Activated CD4-positive, alpha-beta memory T cell treated with anti-CD3 and anti-CD28 coated beads, Interleukin-2, amount 10 ng/mL, durations not matched to agents 7 days and 5 days (primary cell): ENCODE results near the gene CYP2C9. TPM values are rescaled to one million over a fixed set of nuclear protein-coding genes. Genes with fewer than 3 reads are reported as not detected.

ENCODE experiments used
- CTCF ChIA-PET: fragments of 350-600 bp; sonication (Branson Sonifier 250); formaldehyde crosslinking; loops from one replicate; lab custom pipeline; 2021; ENCODE audit warnings: antibody characterized with exemption, inconsistent platforms; lab: Charles Lee
- POLR2A ChIA-PET: fragments of 350-600 bp; sonication (Branson Sonifier 250); formaldehyde crosslinking; loops from one replicate; lab custom pipeline; 2021; ENCODE audit warnings: antibody characterized with exemption; lab: Charles Lee
- DNase-seq: peaks from one replicate; pipeline ENCODE4 v3.0.0-alpha.2; 2020
- H3K27ac Mint-ChIP-seq: one replicate; pipeline ENCODE4 v1.8.0; 2021; ENCODE audit warnings: mild to moderate bottlenecking, mixed read lengths
- H3K27me3 Mint-ChIP-seq: one replicate; pipeline ENCODE4 v1.8.0; 2021; ENCODE audit warnings: mixed read lengths
- H3K36me3 Mint-ChIP-seq: one replicate; pipeline ENCODE4 v1.8.0; 2021; ENCODE audit warnings: low read depth, mixed read lengths
- H3K4me1 Mint-ChIP-seq: one replicate; pipeline ENCODE4 v1.8.0; 2021; ENCODE audit warnings: mixed read lengths
- H3K4me3 Mint-ChIP-seq: one replicate; pipeline ENCODE4 v1.8.0; 2021; ENCODE audit warnings: mild to moderate bottlenecking, mixed read lengths
- H3K9me3 Mint-ChIP-seq: one replicate; pipeline ENCODE4 v1.8.0; 2021; ENCODE audit warnings: mixed read lengths
- total RNA-seq, 2 experiments: library from RNA; stranded (reverse); gene quantifications; one replicate each; pipeline ENCODE4 v1.2.3, GENCODE V29; 2021

The CYP2C9 gene
- total RNA-seq, 2 experiments from 2014 or later: not detected

- DNase-seq: no peak
- Mint-ChIP-seq H3K27me3 (no peaks in the 10 kb centered on the region), H3K4me3 (no peak overlapping the region), H3K9me3 (peaks cover 18% of the 10 kb centered on the region), H3K4me1 (no peaks in the 10 kb centered on the region), H3K36me3 (no peaks in the 10 kb centered on the region), H3K27ac (no peak overlapping the region)
- POLR2A ChIA-PET: no interaction called here
- CTCF ChIA-PET: no interaction called here
Measured at GRCh38 chr10:94989192-94989591, 50.7 kb downstream of the CYP2C9 start.

GRCh38 chr10:94991243-94991888 is 52.9 kb downstream of the CYP2C9 start:
- H3K9me3 Mint-ChIP-seq: peaks cover 18% of the 10 kb centered on the region
- no peak overlapping the region for H3K27ac Mint-ChIP-seq
- H3K4me1 Mint-ChIP-seq: no peaks in the 10 kb centered on the region
- no peaks in the 10 kb centered on the region for H3K36me3 Mint-ChIP-seq
- no peak overlapping the region for H3K4me3 Mint-ChIP-seq
- ChIA-PET CTCF (no interaction called here), POLR2A (no interaction called here)
- H3K27me3 Mint-ChIP-seq: no peaks in the 10 kb centered on the region
- no peak for DNase-seq

- CTCF ChIA-PET: no interaction called here
- no peak for DNase-seq
- H3K36me3 Mint-ChIP-seq: no peaks in the 10 kb centered on the region
- H3K4me1 Mint-ChIP-seq: no peaks in the 10 kb centered on the region
- no peaks in the 10 kb centered on the region for H3K27me3 Mint-ChIP-seq
- no peak overlapping the region for H3K4me3 Mint-ChIP-seq
- no peak overlapping the region for H3K27ac Mint-ChIP-seq
- POLR2A ChIA-PET: no interaction called here
- peaks cover 18% of the 10 kb centered on the region for H3K9me3 Mint-ChIP-seq
Measured at GRCh38 chr10:94992811-94993210, 54.4 kb downstream of the CYP2C9 start.

GRCh38 chr10:94997741-94998174 is 59.3 kb downstream of the CYP2C9 start:
- peaks cover 5% of the 10 kb centered on the region for H3K9me3 Mint-ChIP-seq
- H3K4me3 Mint-ChIP-seq: no peak overlapping the region
- no peak for DNase-seq
- H3K27me3 Mint-ChIP-seq: no peaks in the 10 kb centered on the region
- no peaks in the 10 kb centered on the region for H3K36me3 Mint-ChIP-seq
- CTCF ChIA-PET: no interaction called here
- H3K27ac Mint-ChIP-seq: no peak overlapping the region
- peaks cover 6% of the 10 kb centered on the region for H3K4me1 Mint-ChIP-seq
- POLR2A ChIA-PET: no interaction called here

- Mint-ChIP-seq H3K27me3 (no peaks in the 10 kb centered on the region), H3K9me3 (no peaks in the 10 kb centered on the region), H3K27ac (no peak overlapping the region), H3K4me3 (no peak overlapping the region), H3K4me1 (no peaks in the 10 kb centered on the region), H3K36me3 (no peaks in the 10 kb centered on the region)
- ChIA-PET POLR2A (no interaction called here), CTCF (no interaction called here)
- DNase-seq: no peak
Measured at GRCh38 chr10:95026461-95026860, 88.0 kb downstream of the CYP2C9 start.

GRCh38 chr10:95031656-95032055 is 93.2 kb downstream of the CYP2C9 start:
- DNase-seq: no peak
- H3K9me3 Mint-ChIP-seq: no peaks in the 10 kb centered on the region
- ChIA-PET CTCF (no interaction called here), POLR2A (no interaction called here)
- no peak overlapping the region for H3K27ac Mint-ChIP-seq
- no peaks in the 10 kb centered on the region for H3K27me3 Mint-ChIP-seq
- H3K4me1 Mint-ChIP-seq: no peaks in the 10 kb centered on the region
- no peak overlapping the region for H3K4me3 Mint-ChIP-seq
- H3K36me3 Mint-ChIP-seq: no peaks in the 10 kb centered on the region

- no peaks in the 10 kb centered on the region for H3K36me3 Mint-ChIP-seq
- H3K4me3 Mint-ChIP-seq: no peak overlapping the region
- POLR2A ChIA-PET: no interaction called here
Measured at GRCh38 chr10:95034401-95034800, 95.9 kb downstream of the CYP2C9 start.

GRCh38 chr10:95035332-95036295 is 97.2 kb downstream of the CYP2C9 start:
- ChIA-PET CTCF (no interaction called here), POLR2A (no interaction called here)
- Mint-ChIP-seq H3K4me3 (no peak overlapping the region), H3K36me3 (no peaks in the 10 kb centered on the region), H3K4me1 (no peaks in the 10 kb centered on the region), H3K27me3 (no peaks in the 10 kb centered on the region), H3K9me3 (no peaks in the 10 kb centered on the region), H3K27ac (no peak overlapping the region)
- DNase-seq: no peak

More at GRCh38 chr10:95034401-95034800, 95.9 kb downstream of the CYP2C9 start:
- no peak for DNase-seq
- Mint-ChIP-seq H3K4me1 (no peaks in the 10 kb centered on the region), H3K27me3 (no peaks in the 10 kb centered on the region), H3K9me3 (no peaks in the 10 kb centered on the region), H3K27ac (no peak overlapping the region)
- CTCF ChIA-PET: no interaction called here

- H3K27ac Mint-ChIP-seq: no peak overlapping the region
- H3K4me1 Mint-ChIP-seq: no peaks in the 10 kb centered on the region
- ChIA-PET CTCF (no interaction called here), POLR2A (no interaction called here)
- H3K4me3 Mint-ChIP-seq: no peak overlapping the region
- no peaks in the 10 kb centered on the region for H3K27me3 Mint-ChIP-seq
- H3K9me3 Mint-ChIP-seq: no peaks in the 10 kb centered on the region
- no peak for DNase-seq
- H3K36me3 Mint-ChIP-seq: no peaks in the 10 kb centered on the region
Measured at GRCh38 chr10:95039281-95039680, 100.8 kb downstream of the CYP2C9 start.

Other genes starting within 250 kb of the CYP2C9 start
- gene CYP2C19, start 176.0 kb upstream of the CYP2C9 start, total RNA-seq: under 1 TPM in 1 of 2 experiments, not detected in 1; 0.13 TPM
- under 1 TPM in 1 of 2 experiments, not detected in 1; 0.15 TPM for gene CYP2C8, start 130.8 kb downstream of the CYP2C9 start, total RNA-seq